Activated naive CD4-positive, alpha-beta T cell treated with Interleukin-2 at 50 U/mL for 16 hours (primary cell): Measurements from ENCODE around the gene CFAP57.
"Not testable (repeated sequence)": the region's sequence is repeated elsewhere in the genome, so short reads cannot be mapped to it uniquely, and the experiment has no call there.

Source experiments
- DNase-seq: peaks from one replicate; pipeline ENCODE4 v3.0.0-alpha.2; 2020

The CFAP57 gene

DNA sequence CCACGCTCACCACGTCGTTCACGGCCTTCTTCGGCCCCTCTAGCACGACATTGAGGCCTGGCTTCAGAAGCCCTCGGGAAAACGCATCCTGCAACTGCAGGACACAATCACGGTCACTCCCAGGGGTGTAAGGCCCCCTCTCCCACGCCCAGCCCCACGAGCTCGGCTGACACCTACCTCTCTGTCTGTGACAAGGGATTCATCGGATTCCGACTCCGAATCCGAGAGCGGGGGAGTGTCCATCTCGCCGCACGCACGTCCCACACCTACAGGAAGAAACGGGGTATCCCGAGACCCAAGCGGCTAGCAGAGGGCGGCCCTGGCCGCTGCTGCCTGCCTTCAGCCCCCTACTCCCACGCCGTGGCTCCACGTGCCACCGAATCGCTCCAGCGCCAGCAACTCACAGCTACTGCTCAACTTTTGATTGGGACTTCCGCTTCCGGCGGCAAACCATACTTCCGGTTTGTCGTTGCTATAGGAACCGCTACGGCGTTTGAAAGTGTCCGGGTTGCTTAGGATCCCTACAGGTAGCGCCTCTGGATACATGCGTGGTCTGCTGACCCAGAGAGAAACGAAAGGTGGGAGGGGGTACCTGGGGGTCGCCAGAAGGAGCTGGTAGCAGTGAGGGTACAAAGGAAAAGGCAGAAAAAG, at the start of gene CFAP57, which contains the start of gene EBNA1BP2:
Gene CFAP57, plus strand, starts transcription at position 455 of the 651 bp plus-strand sequence. CDS start 424 bp downstream, outside the sequence.
Gene EBNA1BP2, minus strand, starts transcription at position 415 of the 651 bp plus-strand sequence. Its CDS starts 172 bp downstream, at position 243.
- DNase-seq = peak; percentile 95

DNA sequence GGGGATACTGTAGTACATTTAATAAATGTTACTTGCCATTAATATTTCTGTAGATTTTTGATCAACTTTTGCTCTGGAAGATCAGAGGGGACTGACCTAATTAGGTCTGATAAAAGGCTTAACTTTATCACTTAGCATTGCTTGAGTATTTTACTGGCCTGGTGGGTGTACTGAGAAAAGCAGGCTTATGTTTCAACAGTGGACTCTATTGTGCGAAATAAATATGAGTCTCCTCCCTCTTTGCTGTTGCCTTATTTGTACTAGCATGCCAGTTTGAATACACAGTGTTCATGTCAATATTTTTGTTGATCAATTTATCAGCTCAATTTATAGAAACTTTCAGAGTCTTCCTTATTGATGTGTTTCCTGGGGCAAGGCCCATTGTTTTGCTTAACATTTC, 49.1 kb upstream of the CFAP57 start:
- DNase-seq = no peak

DNA sequence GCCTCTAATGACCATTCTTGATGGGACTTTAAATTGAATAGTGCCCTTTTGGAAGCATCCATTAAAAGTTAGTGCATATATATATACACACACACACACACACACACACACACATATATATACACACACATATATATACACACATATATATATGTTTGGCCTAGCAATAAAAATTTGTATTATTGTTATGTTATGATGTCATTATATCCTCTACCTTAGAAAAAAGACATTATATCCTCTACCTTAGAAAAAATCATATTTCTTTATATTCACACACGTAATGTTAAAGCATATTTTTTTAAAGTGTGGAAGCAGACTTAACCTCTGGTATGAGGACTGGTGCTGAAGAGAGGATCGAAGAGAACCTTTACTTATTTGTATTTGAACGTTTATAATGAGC, 43.3 kb upstream of the CFAP57 start:
- DNase-seq = no peak

DNA sequence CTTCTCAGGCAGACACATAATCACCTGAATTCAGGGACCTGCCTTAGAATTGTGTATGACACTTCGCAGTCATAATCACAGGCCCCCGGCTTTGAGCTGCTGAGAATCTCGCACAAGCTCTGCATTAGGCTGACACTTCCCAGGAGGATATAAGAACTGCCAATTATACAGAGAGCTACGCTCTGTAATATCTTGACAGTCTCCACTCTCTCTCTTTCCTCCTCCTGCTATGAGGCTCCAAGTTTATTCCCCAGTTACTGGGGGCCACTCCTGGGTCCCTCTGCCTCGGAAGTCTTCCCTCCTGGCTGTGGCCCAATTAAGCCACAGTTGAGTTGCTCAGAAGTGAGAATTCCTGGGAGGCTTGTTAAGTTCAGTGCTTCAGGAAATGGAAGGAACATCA, 42.7 kb upstream of the CFAP57 start:
- DNase-seq = no peak

DNA sequence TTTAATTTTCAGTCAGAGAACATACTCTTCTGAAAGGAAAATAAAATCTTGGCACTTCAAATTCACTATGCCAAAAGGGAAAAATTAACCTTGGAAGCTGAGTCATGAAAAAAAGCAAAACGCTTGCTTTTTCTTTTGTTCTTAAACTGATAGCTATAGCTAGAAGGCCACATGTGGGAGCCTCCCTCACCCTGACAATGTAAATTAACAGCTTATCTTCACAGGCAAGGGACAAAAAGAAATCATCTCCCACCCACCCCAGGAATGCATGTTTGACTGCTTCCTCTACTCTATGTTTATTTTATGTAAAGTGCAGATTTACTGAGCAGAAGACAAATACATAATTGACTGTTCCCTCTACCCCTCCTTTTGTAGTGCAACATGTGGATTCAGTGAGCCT, 38.1 kb upstream of the CFAP57 start:
- DNase-seq = no peak

DNA sequence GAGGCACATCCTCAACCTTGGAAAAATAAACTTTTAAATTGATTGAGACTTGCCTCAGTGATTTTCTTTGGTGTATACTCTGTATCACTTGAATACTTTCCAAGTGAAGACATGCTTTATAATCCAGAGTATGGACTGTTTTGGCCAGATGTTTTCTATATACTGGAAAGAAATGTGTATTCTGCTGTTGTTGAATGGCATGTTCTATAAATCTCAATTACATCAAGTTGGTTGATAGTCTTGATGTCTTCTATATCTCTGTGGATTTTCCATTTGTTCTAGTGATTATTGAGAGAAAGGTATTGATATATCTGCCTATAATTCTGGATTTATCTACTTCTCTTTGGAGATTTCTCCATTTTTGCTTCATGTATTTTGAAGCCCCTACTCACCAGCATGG, 37.5 kb upstream of the CFAP57 start:
- DNase-seq = no peak

DNA sequence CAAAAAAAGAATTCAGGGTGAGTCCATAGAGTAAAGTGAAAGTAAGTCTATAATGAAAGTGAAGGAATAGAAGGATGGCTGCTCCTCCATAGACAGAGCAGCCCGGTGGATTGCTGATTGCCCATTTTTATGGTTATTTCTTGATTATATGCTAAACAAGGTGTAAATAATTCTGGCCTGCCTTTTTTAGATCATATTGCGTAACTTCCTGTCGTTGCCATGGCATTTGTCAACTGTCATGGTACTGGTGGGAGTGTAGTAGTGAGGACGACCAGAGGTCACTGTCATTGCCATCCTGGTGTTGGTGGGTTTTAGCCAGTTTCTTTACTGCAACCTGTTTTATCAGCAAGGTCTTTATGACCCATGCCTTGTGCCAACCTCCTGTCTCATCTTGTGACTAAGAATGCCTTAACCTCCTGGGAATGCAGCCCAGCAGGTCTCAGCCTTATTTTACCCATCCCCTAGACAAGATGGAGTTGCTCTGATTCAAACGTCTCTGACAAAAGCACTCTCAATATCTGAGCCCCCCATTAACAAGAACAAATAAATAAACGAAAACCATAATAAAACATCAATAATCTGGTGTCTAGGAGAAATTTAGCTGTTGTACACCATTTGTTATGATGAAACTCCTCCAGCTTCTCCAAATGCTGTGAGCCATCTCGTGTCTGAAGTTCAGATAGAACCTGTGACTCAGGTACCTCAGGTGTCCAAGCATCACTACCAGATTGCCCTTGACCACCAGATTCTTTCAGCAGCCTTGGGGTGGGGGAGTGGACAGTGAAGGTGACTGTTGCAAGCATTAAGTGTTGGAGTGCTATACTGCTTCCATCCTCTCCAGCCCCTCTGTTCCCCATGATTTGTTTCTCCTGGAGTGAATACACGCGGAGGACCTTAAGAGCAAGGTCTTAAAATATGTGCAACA, 36.0 kb upstream of the CFAP57 start:
- no peak for DNase-seq

DNA sequence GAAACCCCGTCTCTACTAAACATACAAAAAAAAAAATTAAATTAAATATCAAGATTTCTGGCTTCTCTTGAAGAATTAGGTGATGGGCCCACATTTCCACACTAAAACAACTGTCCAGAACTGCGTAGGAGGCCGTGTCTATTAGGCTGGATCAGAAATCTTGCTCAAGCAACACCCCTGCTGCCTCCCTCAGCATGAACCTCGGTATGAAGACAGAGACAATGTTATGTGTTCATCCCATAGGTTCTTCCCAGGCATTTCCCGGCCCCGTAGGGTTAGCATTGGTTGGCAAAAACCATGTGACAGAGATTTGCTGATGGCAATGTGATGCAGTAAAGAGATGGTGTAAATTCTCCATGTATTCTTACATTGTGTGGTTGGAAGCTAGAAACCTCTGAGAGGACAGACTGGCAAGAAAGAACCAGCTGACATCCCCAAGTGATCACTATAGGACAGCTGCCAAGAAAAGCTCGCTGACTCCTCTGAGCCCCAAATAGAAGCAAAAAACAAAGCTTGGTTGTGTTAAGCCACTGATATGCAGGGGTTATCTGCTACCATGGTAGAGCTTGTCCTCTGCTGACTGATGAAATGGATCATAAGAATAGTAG, 34.6 kb upstream of the CFAP57 start:
- DNase-seq = no peak

DNA sequence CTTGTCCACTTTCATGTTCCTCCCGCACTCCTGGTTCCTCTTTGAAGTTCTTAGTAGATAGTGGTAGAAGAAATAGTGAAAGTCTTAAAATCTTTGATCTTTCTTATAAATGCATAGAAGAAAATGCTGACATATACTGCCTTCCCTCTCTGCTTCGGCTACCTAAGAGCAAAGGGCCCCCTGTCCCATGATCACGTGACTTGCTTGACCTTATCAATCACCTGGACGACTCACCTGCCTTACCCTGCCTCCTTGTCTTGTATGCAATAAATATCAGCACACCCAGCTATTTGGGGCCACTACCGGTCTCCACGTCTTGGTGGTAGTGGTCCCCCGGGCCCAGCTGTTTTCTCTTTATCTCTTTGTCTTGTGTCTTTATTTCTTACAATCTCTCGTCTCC, 32.8 kb upstream of the CFAP57 start:
- DNase-seq = not testable (repeated sequence)

DNA sequence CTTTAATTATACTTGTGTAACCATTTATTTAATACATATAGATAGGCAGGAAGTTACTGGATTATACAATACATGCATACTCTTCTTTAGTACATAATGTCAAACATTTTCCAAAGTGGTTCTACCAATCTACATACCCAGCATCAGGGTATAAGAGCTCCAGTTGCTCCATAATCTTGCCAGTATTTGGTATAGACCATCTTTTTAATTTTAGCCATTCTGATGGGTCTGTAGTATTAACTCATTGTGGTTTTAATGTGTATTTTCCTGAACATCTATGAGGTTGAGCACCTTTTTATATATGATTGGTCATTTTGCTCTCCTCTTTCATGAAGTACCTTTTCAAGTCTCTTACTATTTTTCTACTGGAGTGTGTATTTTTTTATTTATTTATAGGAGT, 32.1 kb upstream of the CFAP57 start:
- DNase-seq = no peak

DNA sequence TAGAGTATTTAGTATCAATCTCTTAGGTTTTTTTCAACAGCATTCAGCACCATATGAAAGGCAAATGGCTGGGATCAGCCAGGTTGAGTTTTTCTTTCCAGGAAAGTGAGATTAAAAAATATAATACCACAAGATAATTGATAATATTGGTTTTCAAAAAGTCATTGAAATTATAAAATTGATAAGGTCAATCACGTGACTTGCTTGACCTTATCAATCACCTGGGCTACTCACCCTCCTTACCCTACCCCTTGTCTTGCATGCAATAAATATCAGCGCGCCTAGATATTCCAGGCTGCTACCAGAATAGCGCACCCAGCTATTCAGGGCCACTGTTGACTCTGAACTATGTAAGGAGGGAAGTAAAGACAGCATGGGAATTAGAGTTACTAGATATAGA, 31.5 kb upstream of the CFAP57 start:
- no peak for DNase-seq

DNA sequence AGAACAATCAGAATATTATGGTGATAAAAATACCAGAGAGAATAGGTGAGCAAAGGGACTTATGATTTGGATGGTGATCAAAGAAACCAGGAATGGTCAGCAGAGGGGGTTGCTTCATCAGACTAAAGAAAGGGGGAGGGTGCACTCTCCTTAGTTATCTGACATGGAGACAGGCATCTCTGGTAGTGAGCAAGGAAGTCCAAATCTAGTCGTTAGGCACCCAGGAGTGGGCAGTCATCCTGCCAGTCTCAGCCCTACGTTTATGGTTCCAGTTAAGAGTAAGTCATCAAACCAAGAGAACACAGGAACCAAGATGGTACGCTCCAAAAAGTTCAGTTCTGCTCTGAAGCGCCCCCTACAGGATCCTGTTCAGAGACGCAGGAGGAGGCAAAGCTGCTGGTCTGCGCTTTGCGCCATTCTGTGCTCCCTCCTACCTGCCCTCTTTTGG, 28.7 kb upstream of the CFAP57 start:
- no peak for DNase-seq

DNA sequence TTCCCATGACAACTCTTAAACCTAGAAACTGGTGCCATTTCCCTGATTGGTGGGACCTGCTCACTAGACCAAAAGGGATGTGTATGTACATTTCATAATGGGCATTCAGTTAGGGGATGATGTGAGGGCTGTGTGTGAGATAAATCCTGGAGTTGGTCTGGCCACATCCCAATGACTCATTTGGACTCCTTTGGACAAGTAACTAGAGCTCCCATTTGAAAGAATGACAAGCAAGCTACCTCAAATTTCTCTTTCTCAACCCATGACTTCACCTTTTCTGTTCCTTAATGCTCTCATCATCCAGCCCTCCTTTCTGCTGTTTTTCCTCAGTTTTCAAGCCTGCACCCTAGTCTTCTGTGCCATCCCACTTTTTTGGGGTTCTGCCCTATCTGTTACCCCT, 27.9 kb upstream of the CFAP57 start:
- DNase-seq = no peak

DNA sequence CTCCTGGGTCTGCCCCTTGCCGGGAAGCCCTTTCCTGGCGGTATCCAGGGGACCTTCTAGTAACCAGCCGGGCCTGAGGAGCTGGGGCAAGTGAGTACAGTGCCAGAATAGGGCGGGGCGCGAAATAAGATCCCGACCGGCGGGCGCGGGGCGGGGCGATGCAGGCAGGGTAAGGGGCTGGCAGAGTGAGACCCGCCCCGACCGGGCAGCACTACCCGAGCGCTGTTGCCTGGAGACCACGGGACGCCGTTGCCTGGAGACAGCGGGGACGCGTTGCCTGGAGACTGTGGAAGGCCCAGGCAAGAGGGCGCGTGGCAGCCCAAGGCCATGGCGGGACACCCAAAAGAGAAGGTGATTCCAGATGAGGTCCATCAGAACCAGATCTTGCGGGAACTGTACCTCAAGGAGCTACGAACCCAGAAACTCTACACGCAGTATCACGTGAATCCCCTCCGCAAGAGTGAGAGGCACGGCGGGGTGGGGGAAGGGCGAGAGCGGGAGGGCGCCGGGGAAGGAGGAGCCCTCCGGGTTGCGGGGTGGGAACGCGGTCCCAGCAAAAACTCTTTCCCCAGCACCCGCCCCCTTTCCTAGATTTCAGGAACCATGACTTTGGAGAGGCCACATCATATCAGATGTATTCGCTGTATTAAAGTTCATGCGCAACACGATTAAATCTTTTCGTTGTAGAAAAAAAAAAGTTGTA, 24.4 kb upstream of the CFAP57 start:
- peak; percentile 12 for DNase-seq

DNA sequence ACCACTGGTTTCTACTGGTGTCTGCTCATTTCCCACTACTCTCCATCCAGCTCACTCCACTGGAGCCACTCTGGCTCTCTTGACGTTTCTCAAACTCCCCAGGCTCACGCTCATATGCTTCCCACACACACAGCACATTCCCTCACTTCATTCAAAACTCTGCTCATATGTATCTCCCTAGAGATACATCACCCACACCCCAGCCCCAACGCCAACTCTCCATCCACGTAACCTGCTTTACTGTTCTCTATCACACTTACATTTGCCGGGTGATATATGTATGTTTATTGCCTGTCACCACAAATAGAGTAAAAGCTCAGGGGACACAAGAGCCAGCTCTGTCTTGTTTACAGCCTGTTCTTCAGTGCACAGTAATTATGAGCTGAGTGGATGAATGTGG, 22.2 kb upstream of the CFAP57 start:
- no peak for DNase-seq

DNA sequence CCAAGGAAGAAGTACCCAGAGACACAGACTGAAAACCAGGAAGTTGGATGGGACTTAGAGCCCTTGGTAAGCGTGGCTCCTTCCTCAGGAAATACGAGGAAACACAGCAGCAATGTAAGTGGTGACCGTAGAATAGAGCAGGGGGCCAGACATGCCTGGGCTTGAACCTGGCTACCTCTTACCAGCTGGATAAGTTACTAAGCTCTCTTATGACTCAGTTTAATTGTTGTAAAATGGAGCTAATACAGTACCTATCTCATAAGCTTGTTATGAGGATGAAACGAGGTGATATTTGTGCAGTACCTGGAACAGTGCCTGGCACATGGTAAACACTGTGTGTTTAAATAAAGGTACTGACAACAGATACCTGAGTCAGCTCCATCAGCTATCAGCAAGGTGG, 19.3 kb upstream of the CFAP57 start:
- DNase-seq = no peak

DNA sequence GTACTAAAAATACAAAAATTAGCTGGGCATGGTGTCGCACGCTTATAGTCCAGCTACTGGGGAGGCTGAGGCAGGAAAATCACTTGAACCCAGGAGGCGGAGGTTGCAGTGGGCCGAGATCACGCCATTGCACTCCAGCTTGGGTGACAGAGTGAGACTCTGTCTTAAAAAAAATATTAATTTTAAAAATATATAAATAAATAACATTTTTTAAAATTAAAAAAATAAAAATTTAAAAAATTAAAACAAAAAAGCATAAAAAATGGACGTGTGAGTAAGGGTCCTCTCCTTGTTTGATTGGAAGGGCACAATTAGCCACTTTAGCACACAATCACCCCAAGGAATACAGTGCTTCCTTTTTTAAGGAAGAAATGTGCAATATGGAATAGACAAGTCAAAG, 18.7 kb upstream of the CFAP57 start:
- DNase-seq = no peak

DNA sequence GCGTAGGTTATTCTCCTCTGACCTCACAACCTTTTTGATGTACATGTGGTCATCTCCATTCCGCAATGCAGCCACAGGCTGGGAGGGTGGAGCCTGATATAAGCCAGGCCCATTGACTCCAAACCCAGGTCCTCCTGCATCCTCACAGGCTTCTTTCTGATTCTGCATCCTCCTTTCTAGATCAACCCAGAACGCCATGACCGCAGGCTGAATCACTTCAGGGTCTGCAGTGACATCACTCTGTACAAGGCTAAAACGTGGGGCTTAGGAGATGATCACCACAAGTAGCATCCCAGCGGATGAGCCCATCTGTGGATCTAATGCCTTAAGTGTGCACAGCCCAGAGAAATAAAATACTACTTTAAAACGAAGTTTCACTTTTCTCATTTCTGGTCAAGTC, 16.1 kb upstream of the CFAP57 start:
- no peak for DNase-seq

DNA sequence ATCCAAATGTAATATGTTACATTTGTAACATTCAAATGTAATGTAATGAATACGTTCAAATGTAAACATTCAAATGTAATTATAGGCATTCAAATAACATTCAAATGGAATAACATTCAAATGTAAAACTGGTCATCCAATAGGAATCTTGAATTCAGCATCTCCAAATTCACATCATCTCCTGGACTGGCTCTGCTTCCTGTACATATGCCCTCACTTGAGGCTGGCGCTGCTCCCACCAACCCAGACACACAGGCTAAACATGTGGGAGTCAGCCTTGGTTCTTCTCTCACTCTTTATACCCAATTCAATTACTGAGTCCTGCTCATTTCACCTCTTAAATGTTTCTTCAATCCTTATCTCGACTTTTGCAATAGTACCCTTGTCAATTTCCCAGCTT, 7.0 kb upstream of the CFAP57 start:
- DNase-seq = no peak

DNA sequence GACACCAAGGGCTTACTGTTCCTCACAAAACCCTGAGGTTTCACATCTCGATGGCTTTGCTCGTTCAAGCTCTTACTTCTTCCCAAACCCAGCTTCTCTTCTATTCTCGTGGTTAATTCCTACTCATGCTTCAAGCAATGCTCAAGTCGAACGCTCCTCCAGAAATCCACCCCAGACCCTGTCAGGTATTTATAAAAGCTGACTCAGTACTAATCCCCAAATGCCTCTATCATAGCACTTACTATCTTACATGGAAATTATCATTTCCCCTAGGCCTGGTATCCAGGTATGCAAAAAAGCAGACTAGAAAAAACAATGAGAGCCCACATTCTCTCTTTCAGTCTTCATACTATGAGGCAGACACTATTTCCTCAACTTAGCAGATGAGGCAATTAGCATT, 6.4 kb upstream of the CFAP57 start:
- no peak for DNase-seq

DNA sequence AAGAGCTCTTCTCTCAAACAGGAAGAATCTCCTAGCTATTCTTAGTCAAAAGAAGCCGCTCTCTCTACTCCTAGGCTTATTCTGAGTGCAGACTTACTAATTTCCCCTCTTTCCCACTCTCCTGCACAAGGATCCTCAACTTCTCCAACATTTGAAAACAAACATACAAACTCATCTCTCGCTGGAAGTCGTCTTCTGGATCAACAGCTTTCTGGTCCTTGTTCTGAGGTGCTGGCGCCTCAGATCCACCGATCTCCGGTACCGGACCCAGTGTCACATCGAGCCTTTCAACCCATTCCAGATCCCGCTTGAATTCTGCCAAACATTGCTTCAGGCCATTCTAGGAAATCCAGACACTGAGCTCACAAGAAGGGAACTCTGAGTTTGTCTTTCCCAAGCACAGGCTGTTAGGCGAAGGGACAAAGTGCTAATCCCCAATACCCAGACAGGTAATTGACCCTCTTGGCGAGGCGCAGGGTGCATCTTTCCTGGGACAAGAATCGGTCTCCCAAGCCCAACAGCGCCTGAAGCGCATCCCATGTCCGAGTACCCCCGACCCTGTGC, 736 bp upstream of the CFAP57 start:
- DNase-seq = no peak

DNA sequence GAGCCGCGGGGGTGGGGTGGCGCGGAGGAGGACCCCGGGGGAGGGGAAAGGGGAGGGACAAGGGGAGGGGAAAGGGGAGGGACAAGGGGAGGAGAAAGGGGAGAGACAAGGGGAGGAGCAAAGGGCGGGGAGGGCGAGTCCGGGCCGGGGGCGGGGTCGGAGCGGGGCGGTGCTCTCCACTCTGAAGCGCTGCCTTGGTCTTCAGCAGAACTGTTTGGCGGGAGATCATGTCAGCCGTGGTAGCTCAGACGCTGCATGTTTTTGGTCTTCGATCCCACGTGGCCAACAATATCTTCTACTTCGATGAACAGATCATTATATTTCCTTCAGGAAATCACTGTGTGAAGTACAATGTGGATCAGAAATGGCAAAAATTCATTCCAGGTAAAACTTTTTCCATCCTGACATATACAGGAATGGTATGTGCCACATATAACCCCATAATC, 420 bp downstream of the CFAP57 start:
- DNase-seq = peak; percentile 80

DNA sequence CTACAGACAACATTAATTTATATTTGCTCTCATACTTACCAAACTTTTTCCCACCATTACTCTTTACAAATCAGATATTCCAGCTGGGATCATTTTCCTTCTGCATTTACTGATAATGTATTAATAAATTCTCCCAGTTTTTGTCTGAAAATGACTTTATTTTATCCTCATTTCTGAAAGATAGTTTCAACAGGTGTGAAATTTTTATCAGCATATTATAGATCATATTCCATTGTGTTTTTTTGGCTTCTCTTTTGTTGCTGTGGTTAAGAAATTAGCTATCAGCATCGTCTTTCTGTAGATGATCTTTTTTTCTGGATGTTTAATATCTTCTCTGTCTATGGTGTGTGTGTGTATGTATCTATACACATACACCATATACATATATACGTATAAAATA, 2.7 kb downstream of the CFAP57 start:
- DNase-seq = no peak
